NCI-H69 (cell line): Measurements from ENCODE around the gene EME2.

Experiments
- DNase-seq: peaks from one replicate; lab custom pipeline; 2025; lab: John Stamatoyannopoulos, UW

Gene EME2

GRCh38 chr16:1745181-1745899 lies 27.3 kb upstream of the EME2 start:
- DNase-seq, result no peak

- DNase-seq, result no peak
These were observed 26.5 kb upstream of the EME2 start for GRCh38 chr16:1745900-1746692.

- no peak for DNase-seq
These were observed 25.9 kb upstream of the EME2 start for GRCh38 chr16:1746693-1747195.

DNA sequence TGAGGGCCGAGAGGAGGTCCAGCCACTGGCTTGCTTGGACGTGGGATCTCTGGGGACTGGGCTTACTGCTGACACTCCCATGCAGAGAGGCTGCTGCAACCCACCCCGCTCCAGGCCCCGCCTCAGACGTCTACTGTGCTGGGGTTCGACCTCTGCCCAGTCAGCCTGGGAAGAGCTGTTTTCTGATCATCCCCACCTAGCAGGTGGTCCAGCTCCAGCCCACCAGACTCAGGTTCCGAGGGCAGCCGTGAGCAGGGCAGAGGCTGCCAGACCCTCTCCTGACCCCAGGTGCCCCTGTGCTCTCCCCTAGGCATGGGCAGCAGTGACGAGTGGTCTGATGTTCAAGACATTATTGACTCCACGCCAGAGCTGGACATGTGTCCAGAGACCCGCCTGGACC lies 24.7 kb upstream of the EME2 start:
- no peak for DNase-seq

- DNase-seq, result no peak
These were observed 23.2 kb upstream of the EME2 start for GRCh38 chr16:1749152-1750117.

- no peak for DNase-seq
These were observed 20.7 kb upstream of the EME2 start for GRCh38 chr16:1751946-1752345.

DNA sequence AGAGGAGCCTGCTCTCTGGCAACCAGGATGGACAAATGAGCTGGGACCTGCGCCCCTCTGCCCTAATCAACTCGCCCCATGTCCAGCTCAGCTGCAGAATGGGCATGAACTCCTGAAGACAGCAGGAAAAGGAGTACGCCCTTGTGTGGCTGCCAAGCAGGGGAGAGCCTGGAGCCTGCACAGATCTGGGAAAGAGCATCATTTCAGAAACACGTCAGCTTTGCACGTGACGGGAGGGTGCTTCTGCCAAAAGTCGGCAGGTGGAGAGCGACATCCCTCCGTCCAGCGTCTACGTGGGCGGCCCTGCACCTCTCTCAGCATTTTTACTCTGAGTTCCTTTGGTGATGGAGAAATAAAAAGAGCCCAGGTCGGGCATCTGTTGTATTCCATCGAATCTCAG lies 19.8 kb upstream of the EME2 start:
- DNase-seq, result no peak

DNA sequence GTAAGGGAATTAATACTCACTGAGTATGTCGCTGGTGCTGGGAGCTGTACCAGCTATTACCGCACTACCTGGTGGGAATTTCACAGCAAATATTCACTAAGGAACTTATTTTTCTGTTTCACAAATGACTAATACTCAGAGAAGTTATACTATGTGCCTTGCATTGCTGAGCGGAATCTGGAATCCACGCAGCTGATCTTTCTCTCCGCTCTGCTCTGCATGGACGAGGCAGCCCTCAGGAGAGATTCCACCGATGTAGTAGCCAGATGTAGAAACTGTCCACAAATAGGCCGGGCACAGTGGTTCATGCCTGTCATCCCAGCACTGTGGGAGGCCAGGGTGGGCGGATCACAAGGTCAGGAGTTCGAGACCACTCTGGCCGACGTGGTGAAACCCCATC lies 18.4 kb upstream of the EME2 start:
- DNase-seq, result no peak

GRCh38 chr16:1757714-1758461 lies 14.7 kb upstream of the EME2 start:
- no peak for DNase-seq

DNA sequence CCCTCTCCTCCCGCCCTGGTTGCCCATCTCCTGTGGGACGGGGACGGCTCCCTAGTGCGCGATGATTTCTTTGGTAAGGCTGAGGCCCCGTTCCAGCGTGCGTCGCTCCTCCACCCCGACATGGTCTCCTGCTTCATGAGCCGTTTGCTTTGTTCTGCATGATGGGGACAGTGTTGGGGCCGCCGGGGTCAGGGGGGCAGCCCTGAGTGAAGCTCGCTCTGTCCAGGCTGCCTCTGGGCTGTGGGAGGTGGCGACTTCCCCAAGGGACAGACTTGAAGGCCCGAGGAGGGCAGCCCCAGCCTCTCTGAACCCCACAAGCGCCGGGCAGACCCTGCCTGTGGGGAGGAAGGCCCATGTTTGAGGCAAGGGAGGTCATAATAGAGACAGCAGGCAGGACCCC lies 13.7 kb upstream of the EME2 start:
- no peak for DNase-seq

- DNase-seq, result no peak
These were observed 13.1 kb upstream of the EME2 start for GRCh38 chr16:1759511-1759910.

DNA sequence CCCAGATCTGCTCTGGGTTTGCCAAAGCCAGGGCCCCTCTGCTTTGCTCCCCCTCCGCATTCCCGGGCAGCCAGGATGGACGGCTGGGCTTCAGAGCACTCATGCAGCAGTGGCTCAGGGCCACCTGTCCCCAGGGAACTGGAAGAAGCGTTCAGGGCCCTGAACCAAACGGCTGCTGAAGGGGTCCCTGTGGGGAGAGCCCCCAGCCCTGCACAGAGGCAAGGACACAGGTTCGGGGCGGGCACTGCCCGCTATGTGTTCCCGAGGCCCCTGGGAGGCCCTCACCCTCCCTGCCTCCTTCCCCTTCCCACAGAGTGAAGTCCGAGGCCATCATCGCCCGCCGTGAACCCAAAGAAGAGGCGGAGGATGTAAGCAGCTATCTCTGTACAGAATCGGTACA lies 11.7 kb upstream of the EME2 start:
- DNase-seq, result no peak

DNA sequence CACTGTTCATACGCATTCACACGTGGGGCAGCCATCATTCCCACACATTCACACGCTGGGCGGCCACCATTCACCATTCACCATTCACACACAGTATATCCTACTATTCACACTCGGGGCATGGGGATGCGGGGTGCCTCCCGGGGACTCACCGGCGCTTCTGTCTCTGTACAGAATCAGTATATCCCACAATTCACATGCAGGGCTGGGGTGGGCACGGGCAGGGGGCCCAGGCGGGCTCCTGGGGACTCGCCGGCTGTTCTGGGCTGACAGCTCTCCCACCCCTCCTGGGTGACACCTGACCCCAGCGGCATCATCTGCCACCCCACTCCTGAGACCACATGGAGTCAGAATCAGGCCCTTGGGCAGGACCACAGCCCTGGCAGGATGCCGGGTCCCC lies 10.9 kb upstream of the EME2 start:
- no peak for DNase-seq

- no peak for DNase-seq
These were observed 10.3 kb upstream of the EME2 start for GRCh38 chr16:1762196-1762878.

GRCh38 chr16:1762879-1763520 lies 9.6 kb upstream of the EME2 start:
- DNase-seq, result no peak

- peak; percentile 26 for DNase-seq
These were observed 8.8 kb upstream of the EME2 start for GRCh38 chr16:1763521-1764511.

GRCh38 chr16:1764971-1765370 lies 7.6 kb upstream of the EME2 start:
- DNase-seq, result no peak

DNA sequence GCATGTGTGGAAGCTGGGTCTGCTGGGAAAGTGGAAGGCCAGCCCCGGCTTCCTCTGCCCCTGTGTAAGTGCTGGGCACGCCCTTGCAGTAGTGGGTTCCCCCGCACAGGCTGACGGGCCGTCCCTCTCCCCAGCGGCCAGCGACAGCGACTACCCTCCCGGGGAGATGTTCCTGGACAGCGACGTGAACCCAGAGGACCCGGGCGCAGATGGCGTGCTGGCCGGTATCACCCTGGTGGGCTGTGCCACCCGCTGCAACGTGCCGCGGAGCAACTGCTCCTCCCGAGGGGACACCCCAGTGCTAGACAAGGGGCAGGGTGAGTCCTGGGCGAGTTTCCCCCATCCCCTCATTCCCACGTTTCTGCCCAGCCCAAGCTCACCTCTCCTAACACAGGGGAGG lies 6.8 kb upstream of the EME2 start:
- DNase-seq, result no peak

GRCh38 chr16:1766231-1766630 lies 6.4 kb upstream of the EME2 start:
- no peak for DNase-seq
